Activated CD8-positive, alpha-beta memory T cell treated with anti-CD3 and anti-CD28 coated beads, Interleukin-2, amount 50 U/mL, for 1 hour (primary cell): ENCODE measurements around the gene SOX15.

ENCODE experiments used
- DNase-seq: peaks from one replicate; pipeline ENCODE4 v3.0.0-alpha.2; 2020; ENCODE audit errors: extremely low read depth

The SOX15 gene

GRCh38 chr17:7557775-7558543 is 31.9 kb downstream of the SOX15 start:
- no peak for DNase-seq

- DNase-seq = no peak
These were observed 32.6 kb downstream of the SOX15 start for GRCh38 chr17:7557147-7557764.

- no peak for DNase-seq
These were observed 33.3 kb downstream of the SOX15 start for GRCh38 chr17:7556627-7557026.

GRCh38 chr17:7555320-7555948 is 34.5 kb downstream of the SOX15 start:
- DNase-seq = no peak

GRCh38 chr17:7553356-7553755 is 36.5 kb downstream of the SOX15 start:
- DNase-seq = no peak

GRCh38 chr17:7552621-7553051 is 37.3 kb downstream of the SOX15 start:
- no peak for DNase-seq

- no peak for DNase-seq
These were observed 38.5 kb downstream of the SOX15 start for GRCh38 chr17:7551396-7551795.

- DNase-seq = no peak
These were observed 39.5 kb downstream of the SOX15 start for GRCh38 chr17:7550344-7550743.

- DNase-seq = no peak
These were observed 40.4 kb downstream of the SOX15 start for GRCh38 chr17:7549401-7550055.

GRCh38 chr17:7548585-7549400 is 41.1 kb downstream of the SOX15 start, which contains the start of gene TNFSF12:
TSS of gene TNFSF12 (plus strand) at chr17:7549058. CDS start at chr17:7549154, 96 bp downstream.
- no peak for DNase-seq

- DNase-seq = no peak
These were observed 45.0 kb downstream of the SOX15 start for GRCh38 chr17:7544911-7545310.

- no peak for DNase-seq
These were observed 48.7 kb downstream of the SOX15 start for GRCh38 chr17:7541074-7541621.

- no peak for DNase-seq
These were observed 50.9 kb downstream of the SOX15 start for GRCh38 chr17:7538891-7539545.
